Endometrial microvascular endothelial cells (primary cell): ENCODE results near the gene SPTLC2. TPM values are rescaled to one million over a fixed set of nuclear protein-coding genes. Genes with fewer than 3 reads are reported as not detected.

ENCODE experiments used
- in situ Hi-C: cut with HindIII; loops from 2 replicates; pipeline ENCODE4 v1.10.0; 2017; ENCODE audit warnings: low sequenced_read_pairs, low pct_unique_long_range_greater_than_20kb; ENCODE audit errors: inconsistent ontology term
- total RNA-seq: library from RNA; depleted of rRNA; stranded (reverse); fragments of >200 nt; gene quantifications from one replicate; pipeline ENCODE4 v1.2.3, GENCODE V29; 2015; ENCODE audit errors: inconsistent ontology term

The SPTLC2 gene
- total RNA-seq, 1 donor from 2014 or later = 43.7 TPM

GRCh38 chr14:77488558-77488957, 127.9 kb downstream of the SPTLC2 start:
- in situ Hi-C loops = no loop called here

DNA sequence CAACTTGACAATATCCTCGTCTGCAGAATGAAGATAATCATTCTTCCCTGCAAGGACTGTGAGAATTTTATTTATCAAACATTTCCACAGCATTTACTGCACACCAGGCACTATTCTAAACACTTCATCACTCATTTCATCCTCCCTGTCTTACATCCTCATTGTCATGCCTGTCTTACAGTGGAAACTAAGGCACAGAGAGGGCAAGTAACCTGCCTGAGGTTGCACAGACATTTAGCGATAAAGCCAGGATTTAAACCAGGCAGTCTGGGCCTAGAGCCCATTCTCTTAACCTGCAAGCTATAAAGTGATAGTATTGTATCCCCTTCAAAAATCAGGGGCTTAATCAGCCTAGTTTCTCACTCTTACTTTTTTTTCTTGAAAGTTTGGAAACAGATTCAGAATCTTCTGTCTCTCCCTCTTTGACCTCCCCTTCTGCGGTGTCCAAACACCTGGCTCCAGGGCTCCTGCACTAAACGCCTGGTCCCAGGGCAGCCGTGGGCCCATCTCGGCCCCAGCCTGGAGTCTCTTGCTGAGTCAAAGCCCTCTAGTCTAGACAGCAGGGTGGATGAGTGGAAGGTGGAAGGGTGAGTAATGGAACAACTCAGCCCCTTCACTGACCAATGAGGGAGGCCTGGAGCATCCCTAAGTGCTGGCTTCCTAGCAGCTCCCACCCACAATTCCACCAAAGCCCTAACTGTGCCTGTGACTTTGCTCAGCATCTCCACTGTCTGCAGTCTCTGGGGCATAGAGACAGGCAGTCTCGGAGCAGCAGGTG, 130.3 kb downstream of the SPTLC2 start:
- in situ Hi-C loops = no loop called here

- in situ Hi-C loops = no loop called here
These were observed 131.2 kb downstream of the SPTLC2 start for GRCh38 chr14:77485256-77485655.

DNA sequence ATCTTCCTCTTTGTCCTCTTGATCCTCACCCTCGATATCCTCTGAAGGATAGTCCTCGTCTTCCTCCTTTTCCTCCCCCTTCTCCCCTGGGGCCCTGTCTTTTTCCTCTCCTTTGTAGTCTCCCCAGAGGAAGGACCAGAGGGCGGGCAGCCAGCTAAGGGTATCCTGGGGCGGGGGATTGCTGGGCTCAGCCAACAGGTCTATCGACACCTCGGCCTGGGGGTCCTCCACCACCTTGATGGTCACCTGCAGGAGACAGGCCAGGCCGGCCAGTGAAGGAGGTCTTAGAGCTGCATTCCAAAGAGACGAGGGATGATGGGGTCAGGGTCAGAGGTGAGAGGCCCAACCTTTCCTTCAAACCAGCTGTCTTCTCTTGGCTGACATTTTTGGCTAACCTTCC, 134.0 kb downstream of the SPTLC2 start:
- in situ Hi-C loops = no loop called here

DNA sequence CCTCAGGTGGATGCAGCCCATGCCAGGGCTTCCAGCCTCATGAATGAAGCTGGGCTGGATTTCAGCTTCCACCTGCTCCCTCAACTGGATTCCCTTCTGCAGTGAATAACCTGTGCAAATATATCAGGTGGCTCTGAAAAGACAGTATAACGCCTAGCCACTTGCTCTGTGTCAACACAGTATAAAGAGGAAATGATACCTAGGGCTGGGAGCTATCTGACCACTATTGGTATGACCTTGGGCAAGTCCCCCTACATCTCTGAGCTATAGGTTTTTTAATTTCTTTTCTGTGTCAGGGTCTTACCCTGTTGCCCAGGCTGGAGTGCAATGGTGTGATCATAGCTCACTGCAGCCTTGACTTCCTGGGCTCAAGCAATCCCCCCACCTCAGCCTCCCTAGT, 137.6 kb downstream of the SPTLC2 start:
- in situ Hi-C loops = no loop called here

GRCh38 chr14:77478029-77478428, 138.4 kb downstream of the SPTLC2 start:
- in situ Hi-C loops = no loop called here

- in situ Hi-C loops = no loop called here
These were observed 140.9 kb downstream of the SPTLC2 start for GRCh38 chr14:77475432-77476115.

- in situ Hi-C loops = no loop called here
These were observed 141.8 kb downstream of the SPTLC2 start for GRCh38 chr14:77474479-77475177.

DNA sequence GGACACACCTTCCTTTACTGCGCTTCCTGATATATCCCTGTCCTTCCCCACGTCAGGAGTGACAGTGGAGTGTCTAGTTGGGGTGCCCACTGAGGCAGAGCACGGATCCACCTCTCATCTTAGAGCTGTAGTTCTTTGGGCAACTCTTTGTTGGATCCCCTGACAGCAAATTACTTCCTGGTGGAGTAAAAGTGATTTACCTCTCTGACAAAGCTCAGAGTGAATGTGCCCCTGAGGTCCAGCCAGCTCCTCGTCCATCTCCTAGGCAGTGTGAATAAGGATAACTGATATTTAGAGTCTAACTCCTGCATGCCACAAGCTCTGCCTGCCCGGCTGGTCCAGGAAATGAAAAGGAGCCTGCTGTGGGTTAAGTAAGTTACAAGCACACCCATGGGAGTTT, 142.5 kb downstream of the SPTLC2 start:
- in situ Hi-C loops = no loop called here

DNA sequence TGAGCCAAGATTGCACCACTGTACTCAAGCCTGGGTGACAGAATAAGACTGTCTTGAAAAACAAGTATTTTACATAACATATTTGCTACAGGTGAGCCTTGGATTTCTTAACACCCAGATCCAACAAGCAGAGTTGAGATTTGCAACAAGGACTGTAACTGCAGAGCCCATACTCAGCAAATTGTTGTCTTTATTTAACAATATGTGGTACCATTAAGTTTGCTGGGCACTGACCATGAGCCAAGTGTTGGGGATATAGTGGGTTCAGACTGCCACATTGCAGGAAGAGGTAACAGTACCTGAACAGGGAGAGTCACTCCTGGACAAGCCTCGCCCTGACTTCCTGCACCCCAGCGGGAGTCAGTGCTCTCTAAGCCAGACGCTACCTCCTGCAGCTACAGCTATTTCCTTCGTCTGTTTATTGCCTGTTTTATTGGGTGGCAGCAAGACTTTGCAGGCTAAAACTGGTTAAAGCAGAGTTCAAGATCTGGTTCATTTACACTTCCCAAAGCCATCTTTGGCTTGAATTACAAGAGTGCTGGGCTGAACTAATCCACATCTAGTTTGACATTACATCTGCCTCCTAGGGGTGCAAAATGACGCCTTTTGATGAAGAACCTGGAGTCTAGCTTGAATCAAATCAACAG, 146.1 kb downstream of the SPTLC2 start:
- in situ Hi-C loops = no loop called here

DNA sequence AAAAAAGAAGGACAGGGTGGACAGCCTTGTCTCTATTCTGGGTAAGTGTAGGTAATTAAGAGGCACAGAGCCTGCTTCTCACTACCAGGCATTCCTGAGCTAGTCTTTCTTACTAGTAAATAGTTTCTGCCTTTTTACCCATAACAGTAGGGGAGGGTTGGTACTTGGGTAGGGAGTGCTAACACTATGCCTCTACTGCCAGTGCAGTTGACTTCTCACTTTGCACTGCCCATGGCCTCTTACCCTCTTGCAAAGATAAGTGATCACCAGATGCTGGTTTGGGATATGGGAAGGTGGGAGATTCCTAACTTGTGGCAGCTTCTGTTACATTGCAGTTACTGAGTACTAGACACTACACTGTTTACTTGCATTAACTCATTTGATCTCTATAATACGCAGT, 146.9 kb downstream of the SPTLC2 start:
- in situ Hi-C loops = no loop called here

GRCh38 chr14:77469067-77469505, 147.4 kb downstream of the SPTLC2 start:
- in situ Hi-C loops = no loop called here

DNA sequence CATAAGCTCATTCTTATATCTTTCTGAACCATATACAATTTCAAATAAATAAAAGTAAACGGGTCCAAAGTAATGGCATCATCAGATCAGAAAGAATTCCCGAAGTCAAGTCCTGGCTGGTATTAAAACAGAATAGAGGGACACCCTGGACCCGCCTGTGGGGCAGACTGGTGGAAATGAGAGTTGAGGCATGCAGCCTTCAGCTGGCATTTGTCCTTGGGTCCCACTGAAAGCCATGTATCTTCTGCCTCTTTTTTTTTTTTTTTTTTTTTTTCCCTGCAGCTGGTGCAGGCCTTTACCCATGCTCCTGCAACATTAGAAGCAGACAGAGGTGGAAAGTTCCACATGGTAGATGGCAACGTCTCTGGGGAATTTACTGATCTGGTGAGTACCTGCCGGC, 148.6 kb downstream of the SPTLC2 start:
- in situ Hi-C loops = no loop called here

DNA sequence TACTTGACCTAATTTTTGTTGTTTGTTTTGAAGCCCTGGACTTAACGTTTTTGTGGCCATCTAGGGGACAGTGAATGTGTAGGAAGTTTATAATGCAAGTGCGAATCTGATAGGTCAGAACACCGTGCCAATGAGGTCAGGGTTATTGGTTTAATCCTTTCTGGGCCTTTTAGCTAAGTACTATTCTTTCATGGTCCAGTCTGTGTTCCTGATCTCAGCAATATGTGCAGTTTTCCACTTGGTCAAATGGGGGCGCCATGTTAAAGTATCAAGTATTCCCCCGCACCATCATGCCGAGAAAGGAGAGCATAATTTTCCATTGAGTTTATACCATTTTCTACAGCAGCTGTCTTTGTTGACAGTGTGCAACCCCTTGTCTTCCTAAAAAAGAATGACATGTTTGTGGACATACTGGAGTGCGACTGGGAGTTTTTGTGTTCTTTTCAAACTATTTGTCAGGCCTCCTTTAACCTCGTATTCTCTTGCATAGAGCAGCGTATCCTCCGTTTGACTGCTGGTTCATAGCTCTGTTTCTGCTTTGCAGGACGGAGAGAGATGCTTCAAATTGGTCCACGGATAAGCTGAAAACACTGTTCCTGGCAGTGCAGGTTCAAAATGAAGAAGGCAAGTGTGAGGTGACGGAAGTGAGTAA, 157.2 kb downstream of the SPTLC2 start:
- in situ Hi-C loops = no loop called here

DNA sequence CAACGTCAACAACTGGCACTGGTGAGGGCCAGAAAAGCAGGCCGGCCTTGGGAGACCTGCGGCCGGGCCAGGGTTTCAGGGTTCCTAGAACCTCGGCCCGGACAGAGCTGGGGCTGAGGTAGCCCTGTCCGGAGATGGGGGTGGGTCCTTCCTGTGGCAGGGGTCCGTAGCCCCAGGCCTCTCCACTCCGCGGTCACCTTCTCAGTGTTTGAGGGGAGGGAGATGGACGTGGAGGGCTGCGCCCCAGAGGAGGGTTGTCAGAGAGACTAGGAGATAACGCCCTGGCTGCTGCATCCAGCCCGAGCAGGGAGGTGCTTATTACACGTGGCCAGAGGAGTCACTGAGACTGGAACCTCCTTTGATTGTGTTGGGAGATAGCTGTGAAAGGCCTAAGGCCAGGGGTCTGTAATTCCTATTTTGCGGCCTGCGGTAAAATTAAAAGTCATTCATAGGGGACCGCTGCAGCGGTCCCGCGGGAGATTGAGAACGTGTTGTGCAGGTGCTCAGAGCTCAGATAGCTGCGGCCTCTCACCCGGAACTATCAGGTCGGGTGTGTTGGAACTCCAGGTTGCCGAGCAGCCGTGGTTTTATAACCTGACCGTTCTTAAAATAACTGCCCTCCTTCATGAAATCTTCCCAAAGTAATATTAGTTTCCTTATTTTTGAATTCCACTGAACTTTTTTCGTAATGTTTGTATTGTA, 158.0 kb downstream of the SPTLC2 start:
- in situ Hi-C loops = no loop called here

DNA sequence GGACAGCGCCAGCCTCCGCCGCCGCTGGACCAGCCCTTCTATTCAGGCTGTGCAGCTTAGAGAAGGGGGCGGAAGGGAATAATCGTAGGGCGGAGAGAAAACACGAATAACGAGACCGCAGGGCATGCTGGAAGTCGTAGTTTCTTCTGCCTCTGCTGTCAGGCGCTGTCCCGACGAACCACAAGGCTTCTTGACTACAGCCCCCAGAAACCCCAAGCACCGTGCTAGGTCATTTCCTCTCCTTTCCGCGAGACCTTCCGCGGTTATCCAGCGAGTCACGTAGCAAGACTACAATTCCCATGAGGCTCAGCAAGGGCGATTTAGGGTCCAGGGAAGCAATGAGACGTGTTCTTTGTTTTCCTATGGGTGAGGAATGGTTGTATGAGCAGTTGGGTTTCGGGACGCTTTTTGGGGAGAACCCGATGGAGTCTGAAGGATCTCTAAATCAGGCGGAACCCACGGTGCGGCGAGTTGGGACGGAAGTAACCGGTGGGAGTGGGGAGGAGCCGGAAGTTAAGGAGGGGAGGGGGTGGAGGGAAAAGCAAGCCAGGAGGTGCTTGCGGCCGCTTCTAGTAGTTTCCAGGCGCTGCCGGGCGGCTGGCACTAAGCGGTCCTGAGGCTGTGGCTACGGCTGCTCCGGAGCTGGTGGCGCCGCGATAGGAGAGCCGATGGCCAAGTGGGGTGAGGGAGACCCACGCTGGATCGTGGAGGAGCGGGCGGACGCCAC, 158.8 kb downstream of the SPTLC2 start, which contains the start of the genes AHSA1 and VIPAS39:
Gene AHSA1, plus strand, starts transcription at position 572 of the 727 bp plus-strand sequence. Its CDS starts 97 bp downstream, at position 669.
Gene VIPAS39, minus strand, starts transcription at position 80 of the 727 bp plus-strand sequence. CDS start 3,499 bp downstream, outside the sequence.
- in situ Hi-C loops = no loop called here

DNA sequence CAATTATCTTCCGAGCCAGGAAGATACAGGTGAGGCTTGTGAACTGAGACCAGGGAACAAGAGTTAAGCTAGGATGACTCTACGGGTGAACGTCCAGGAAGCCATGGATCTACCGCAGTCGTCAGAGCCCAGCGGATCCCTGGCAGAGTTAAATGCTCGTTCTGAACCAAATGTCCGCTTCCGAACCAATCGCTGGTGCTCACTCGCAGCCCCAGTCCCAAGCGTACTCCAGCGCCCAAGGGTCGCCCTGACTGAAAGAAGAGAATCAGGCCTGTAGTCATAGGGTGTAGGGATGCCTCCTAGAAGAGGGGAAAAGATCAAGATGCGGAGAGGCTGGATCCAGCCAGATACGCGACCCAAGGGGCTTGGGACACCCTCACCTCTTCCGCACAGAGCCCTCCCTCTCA, 159.3 kb downstream of the SPTLC2 start:
- in situ Hi-C loops = no loop called here
